Measurements from ENCODE around the gene SERPINB3.

DNA sequence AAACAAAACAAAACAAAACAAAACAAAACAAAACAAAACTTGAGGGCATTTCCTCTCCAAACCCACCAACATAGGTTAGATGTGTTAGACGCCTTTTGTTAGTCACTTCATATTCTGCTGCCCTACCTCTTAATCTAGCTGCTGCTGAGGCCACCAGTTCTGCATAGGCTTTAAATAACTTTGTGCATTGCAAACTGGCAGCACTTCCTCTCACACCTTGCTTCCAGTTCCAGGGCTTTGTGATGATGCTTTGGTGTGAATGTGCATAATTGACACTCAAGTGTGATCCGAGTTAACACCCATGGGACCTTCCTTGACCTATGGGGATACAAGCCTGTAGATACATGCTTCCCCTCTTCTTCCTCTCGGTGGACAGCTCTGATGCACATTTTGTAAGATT, 38.8 kb upstream of the SERPINB3 start:
- TF ChIP-seq EZH2 (IDR thresholded peaks at IDR 0.05; ENCODE audit: low read depth), result no peak
- TF ChIP-seq, protein P1, sequence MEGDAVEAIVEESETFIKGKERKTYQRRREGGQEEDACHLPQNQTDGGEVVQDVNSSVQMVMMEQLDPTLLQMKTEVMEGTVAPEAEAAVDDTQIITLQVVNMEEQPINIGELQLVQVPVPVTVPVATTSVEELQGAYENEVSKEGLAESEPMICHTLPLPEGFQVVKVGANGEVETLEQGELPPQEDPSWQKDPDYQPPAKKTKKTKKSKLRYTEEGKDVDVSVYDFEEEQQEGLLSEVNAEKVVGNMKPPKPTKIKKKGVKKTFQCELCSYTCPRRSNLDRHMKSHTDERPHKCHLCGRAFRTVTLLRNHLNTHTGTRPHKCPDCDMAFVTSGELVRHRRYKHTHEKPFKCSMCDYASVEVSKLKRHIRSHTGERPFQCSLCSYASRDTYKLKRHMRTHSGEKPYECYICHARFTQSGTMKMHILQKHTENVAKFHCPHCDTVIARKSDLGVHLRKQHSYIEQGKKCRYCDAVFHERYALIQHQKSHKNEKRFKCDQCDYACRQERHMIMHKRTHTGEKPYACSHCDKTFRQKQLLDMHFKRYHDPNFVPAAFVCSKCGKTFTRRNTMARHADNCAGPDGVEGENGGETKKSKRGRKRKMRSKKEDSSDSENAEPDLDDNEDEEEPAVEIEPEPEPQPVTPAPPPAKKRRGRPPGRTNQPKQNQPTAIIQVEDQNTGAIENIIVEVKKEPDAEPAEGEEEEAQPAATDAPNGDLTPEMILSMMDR (conservative IDR thresholded peaks at IDR 0.05), result no peak
